Measurements from ENCODE around the gene TDRD10.

TDRD10 gene

GRCh38 chr1:154567386-154568156 is 65.6 kb downstream of the TDRD10 start, which contains the start of gene CHRNB2:
Gene CHRNB2, plus strand, starts transcription at chr1:154567778. Its CDS starts 267 bp downstream, at chr1:154568045.
- H3K9ac ChIP-seq (ENCODE audit: insufficient read length, low read depth), result peak within 1 kb of the TSS; percentile 73
- H3K27me3 ChIP-seq (ENCODE audit: insufficient read depth, insufficient read length), result peaks cover 45% of the 10 kb centered on the region
- TF ChIP-seq SUZ12 (IDR thresholded peaks at IDR 0.05; ENCODE audit: extremely low read depth, insufficient read depth, insufficient read length) (no peak), ZNF274 (IDR thresholded peaks at IDR 0.05; ENCODE audit: low read depth, low read length) (no peak), YY1 (IDR thresholded peaks at IDR 0.05; ENCODE audit: insufficient read depth, insufficient read length) (no peak)
- DNase-seq (ENCODE audit: low read depth, low spot score), result peak; percentile 90
- no peaks in the 10 kb centered on the region for H3K36me3 ChIP-seq (ENCODE audit: insufficient read depth, insufficient read length, low read length)
- no peaks in the 10 kb centered on the region for H3K9me3 ChIP-seq (ENCODE audit: insufficient read depth, low read length)
- peaks cover 20% of the 10 kb centered on the region for H3K4me1 ChIP-seq (ENCODE audit: insufficient read depth, insufficient read length)
- H3K4me3 ChIP-seq (ENCODE audit: insufficient read length, low read depth), result peak within 1 kb of the TSS; percentile 45

DNA sequence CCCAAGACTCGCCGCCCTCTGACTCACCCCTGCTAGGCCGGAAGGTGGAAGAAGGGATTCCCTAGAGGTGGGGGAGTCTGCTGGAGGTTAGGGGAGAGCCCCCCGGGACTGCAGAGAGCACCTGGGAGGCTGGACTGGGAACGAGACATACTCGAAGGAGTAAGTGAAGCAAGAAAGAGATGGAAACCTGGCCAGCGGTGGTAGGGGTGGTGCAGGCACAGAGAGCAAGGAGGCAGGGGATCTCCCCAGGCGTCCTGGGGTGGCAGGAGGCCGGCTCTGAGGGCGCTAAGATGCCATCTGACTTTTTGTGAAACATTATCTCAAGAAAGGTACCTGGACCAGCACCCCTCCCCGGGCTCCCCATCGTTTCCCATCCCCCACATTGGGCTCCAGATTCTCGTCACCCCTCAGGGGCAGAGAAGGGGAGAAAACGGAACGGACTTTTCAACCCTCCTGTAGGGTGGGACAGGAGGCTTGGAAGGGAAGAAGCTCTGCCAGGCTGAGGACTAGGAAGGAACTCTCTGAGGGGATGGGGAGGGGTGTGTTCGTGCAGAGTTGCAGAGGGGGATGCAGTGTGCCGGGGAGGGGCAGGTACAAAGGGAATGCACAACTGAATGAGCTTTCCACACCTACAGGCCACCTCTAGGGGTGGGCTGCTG is 66.3 kb downstream of the TDRD10 start:
- DNase-seq (ENCODE audit: low read depth, low spot score), result no peak
- H3K27me3 ChIP-seq (ENCODE audit: insufficient read depth, insufficient read length), result peaks cover 45% of the 10 kb centered on the region
- no peaks in the 10 kb centered on the region for H3K9me3 ChIP-seq (ENCODE audit: insufficient read depth, low read length)
- peaks cover 27% of the 10 kb centered on the region for H3K4me1 ChIP-seq (ENCODE audit: insufficient read depth, insufficient read length)
- TF ChIP-seq ZNF274 (IDR thresholded peaks at IDR 0.05; ENCODE audit: low read depth, low read length) (no peak), SUZ12 (IDR thresholded peaks at IDR 0.05; ENCODE audit: extremely low read depth, insufficient read depth, insufficient read length) (no peak), YY1 (IDR thresholded peaks at IDR 0.05; ENCODE audit: insufficient read depth, insufficient read length) (no peak)
- no peaks in the 10 kb centered on the region for H3K36me3 ChIP-seq (ENCODE audit: insufficient read depth, insufficient read length, low read length)
- H3K9ac ChIP-seq (ENCODE audit: insufficient read length, low read depth), result peak overlapping the region; percentile 70
- H3K4me3 ChIP-seq (ENCODE audit: insufficient read length, low read depth), result peak overlapping the region; percentile 21

DNA sequence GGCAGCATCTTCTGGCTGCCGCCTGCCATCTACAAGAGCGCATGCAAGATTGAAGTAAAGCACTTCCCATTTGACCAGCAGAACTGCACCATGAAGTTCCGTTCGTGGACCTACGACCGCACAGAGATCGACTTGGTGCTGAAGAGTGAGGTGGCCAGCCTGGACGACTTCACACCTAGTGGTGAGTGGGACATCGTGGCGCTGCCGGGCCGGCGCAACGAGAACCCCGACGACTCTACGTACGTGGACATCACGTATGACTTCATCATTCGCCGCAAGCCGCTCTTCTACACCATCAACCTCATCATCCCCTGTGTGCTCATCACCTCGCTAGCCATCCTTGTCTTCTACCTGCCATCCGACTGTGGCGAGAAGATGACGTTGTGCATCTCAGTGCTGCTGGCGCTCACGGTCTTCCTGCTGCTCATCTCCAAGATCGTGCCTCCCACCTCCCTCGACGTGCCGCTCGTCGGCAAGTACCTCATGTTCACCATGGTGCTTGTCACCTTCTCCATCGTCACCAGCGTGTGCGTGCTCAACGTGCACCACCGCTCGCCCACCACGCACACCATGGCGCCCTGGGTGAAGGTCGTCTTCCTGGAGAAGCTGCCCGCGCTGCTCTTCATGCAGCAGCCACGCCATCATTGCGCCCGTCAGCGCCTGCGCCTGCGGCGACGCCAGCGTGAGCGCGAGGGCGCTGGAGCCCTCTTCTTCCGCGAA is 69.4 kb downstream of the TDRD10 start:
- DNase-seq (ENCODE audit: low read depth, low spot score), result no peak
- H3K9me3 ChIP-seq (ENCODE audit: insufficient read depth, low read length), result no peaks in the 10 kb centered on the region
- H3K9ac ChIP-seq (ENCODE audit: insufficient read length, low read depth), result no peak overlapping the region
- H3K27me3 ChIP-seq (ENCODE audit: insufficient read depth, insufficient read length), result peaks cover 43% of the 10 kb centered on the region
- H3K36me3 ChIP-seq (ENCODE audit: insufficient read depth, insufficient read length, low read length), result peaks cover 3% of the 10 kb centered on the region
- peaks cover 34% of the 10 kb centered on the region for H3K4me1 ChIP-seq (ENCODE audit: insufficient read depth, insufficient read length)
- TF ChIP-seq SUZ12 (IDR thresholded peaks at IDR 0.05; ENCODE audit: extremely low read depth, insufficient read depth, insufficient read length), result no peak
- no peak for TF ChIP-seq YY1 (IDR thresholded peaks at IDR 0.05; ENCODE audit: insufficient read depth, insufficient read length)
- no peak for TF ChIP-seq ZNF274 (IDR thresholded peaks at IDR 0.05; ENCODE audit: low read depth, low read length)
- H3K4me3 ChIP-seq (ENCODE audit: insufficient read length, low read depth), result no peak overlapping the region

GRCh38 chr1:154571964-154572288 is 69.9 kb downstream of the TDRD10 start:
- TF ChIP-seq ZNF274 (IDR thresholded peaks at IDR 0.05; ENCODE audit: low read depth, low read length) (no peak), SUZ12 (IDR thresholded peaks at IDR 0.05; ENCODE audit: extremely low read depth, insufficient read depth, insufficient read length) (no peak), YY1 (IDR thresholded peaks at IDR 0.05; ENCODE audit: insufficient read depth, insufficient read length) (no peak)
- H3K9ac ChIP-seq (ENCODE audit: insufficient read length, low read depth), result no peak overlapping the region
- no peak overlapping the region for H3K4me3 ChIP-seq (ENCODE audit: insufficient read length, low read depth)
- no peak for DNase-seq (ENCODE audit: low read depth, low spot score)
- peaks cover 8% of the 10 kb centered on the region for H3K36me3 ChIP-seq (ENCODE audit: insufficient read depth, insufficient read length, low read length)
- H3K4me1 ChIP-seq (ENCODE audit: insufficient read depth, insufficient read length), result peaks cover 32% of the 10 kb centered on the region
- no peaks in the 10 kb centered on the region for H3K9me3 ChIP-seq (ENCODE audit: insufficient read depth, low read length)
- H3K27me3 ChIP-seq (ENCODE audit: insufficient read depth, insufficient read length), result peaks cover 38% of the 10 kb centered on the region

GRCh38 chr1:154572468-154573167 is 70.6 kb downstream of the TDRD10 start:
- no peak for DNase-seq (ENCODE audit: low read depth, low spot score)
- Histone ChIP-seq H3K9me3 (ENCODE audit: insufficient read depth, low read length) (no peaks in the 10 kb centered on the region), H3K27me3 (ENCODE audit: insufficient read depth, insufficient read length) (peaks cover 31% of the 10 kb centered on the region), H3K4me1 (ENCODE audit: insufficient read depth, insufficient read length) (peaks cover 29% of the 10 kb centered on the region), H3K9ac (ENCODE audit: insufficient read length, low read depth) (no peak overlapping the region), H3K4me3 (ENCODE audit: insufficient read length, low read depth) (no peak overlapping the region), H3K36me3 (ENCODE audit: insufficient read depth, insufficient read length, low read length) (peaks cover 15% of the 10 kb centered on the region)
- TF ChIP-seq YY1 (IDR thresholded peaks at IDR 0.05; ENCODE audit: insufficient read depth, insufficient read length) (no peak), SUZ12 (IDR thresholded peaks at IDR 0.05; ENCODE audit: extremely low read depth, insufficient read depth, insufficient read length) (no peak), ZNF274 (IDR thresholded peaks at IDR 0.05; ENCODE audit: low read depth, low read length) (no peak)

- H3K9me3 ChIP-seq (ENCODE audit: insufficient read depth, low read length), result no peaks in the 10 kb centered on the region
- TF ChIP-seq ZNF274 (IDR thresholded peaks at IDR 0.05; ENCODE audit: low read depth, low read length), result no peak
- peaks cover 28% of the 10 kb centered on the region for H3K27me3 ChIP-seq (ENCODE audit: insufficient read depth, insufficient read length)
- no peak overlapping the region for H3K4me3 ChIP-seq (ENCODE audit: insufficient read length, low read depth)
- no peak overlapping the region for H3K9ac ChIP-seq (ENCODE audit: insufficient read length, low read depth)
- no peak for DNase-seq (ENCODE audit: low read depth, low spot score)
- H3K4me1 ChIP-seq (ENCODE audit: insufficient read depth, insufficient read length), result peaks cover 26% of the 10 kb centered on the region
- peaks cover 20% of the 10 kb centered on the region for H3K36me3 ChIP-seq (ENCODE audit: insufficient read depth, insufficient read length, low read length)
Measured at GRCh38 chr1:154573168-154573510, 71.1 kb downstream of the TDRD10 start.
